Neuron (in vitro differentiated cells): Measurements from ENCODE around the gene STK4.

Experiments used
- H2AFZ ChIP-seq: one replicate; pipeline ENCODE4 v1.6.1; 2013; ENCODE audit warnings: low read depth, mild to moderate bottlenecking, inconsistent platforms, low read length, moderate library complexity
- H3K27me3 ChIP-seq: one replicate; pipeline ENCODE4 v1.6.1; 2013; ENCODE audit warnings: low read length; ENCODE audit not compliant: insufficient read depth
- H3K36me3 ChIP-seq: one replicate; pipeline ENCODE4 v1.6.1; 2013; ENCODE audit warnings: low read length; ENCODE audit not compliant: insufficient read depth
- H3K4me1 ChIP-seq: one replicate; pipeline ENCODE4 v1.6.1; 2013; ENCODE audit warnings: low read length; ENCODE audit not compliant: insufficient read depth
- H3K4me3 ChIP-seq: 2 replicates; pipeline ENCODE4 v1.5.1; 2013; ENCODE audit warnings: mild to moderate bottlenecking, low read length, moderate library complexity
- H3K9me3 ChIP-seq: one replicate; pipeline ENCODE4 v1.6.1; 2013; ENCODE audit warnings: low read length

The STK4 gene

GRCh38 chr20:45028424-45029136 lies 62.3 kb downstream of the STK4 start:
- peaks cover 13% of the 10 kb centered on the region for H3K36me3 ChIP-seq
- H2AFZ ChIP-seq: no peak overlapping the region
- no peaks in the 10 kb centered on the region for H3K9me3 ChIP-seq
- no peak overlapping the region for H3K4me3 ChIP-seq
- H3K27me3 ChIP-seq: no peaks in the 10 kb centered on the region
- no peaks in the 10 kb centered on the region for H3K4me1 ChIP-seq

GRCh38 chr20:45029884-45030283 lies 63.6 kb downstream of the STK4 start:
- Histone ChIP-seq H2AFZ (no peak overlapping the region), H3K36me3 (peaks cover 13% of the 10 kb centered on the region), H3K4me1 (no peaks in the 10 kb centered on the region), H3K27me3 (no peaks in the 10 kb centered on the region), H3K9me3 (no peaks in the 10 kb centered on the region), H3K4me3 (no peak overlapping the region)

GRCh38 chr20:45032276-45032675 lies 66.0 kb downstream of the STK4 start:
- Histone ChIP-seq H3K27me3 (no peaks in the 10 kb centered on the region), H3K4me3 (no peak overlapping the region), H2AFZ (no peak overlapping the region), H3K4me1 (no peaks in the 10 kb centered on the region), H3K36me3 (peaks cover 4% of the 10 kb centered on the region), H3K9me3 (no peaks in the 10 kb centered on the region)

DNA sequence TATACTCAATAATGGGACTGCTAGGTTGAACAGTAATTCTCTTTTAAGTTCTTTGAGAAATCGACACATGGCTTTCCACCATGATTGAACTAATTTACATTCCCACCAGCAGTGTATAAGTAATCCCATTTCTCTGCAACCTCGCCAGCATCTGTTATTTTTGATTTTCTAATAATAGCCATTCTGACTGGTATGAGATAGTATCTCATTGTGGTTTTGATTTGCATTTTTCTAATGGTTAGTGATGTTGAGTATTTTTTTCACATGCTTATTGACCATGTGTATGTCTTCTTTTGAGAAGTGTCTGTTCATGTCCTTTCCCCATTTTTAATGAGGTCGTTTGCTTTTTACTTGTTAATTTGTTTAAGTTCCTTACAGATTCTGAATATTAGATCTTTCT lies 66.5 kb downstream of the STK4 start:
- Histone ChIP-seq H3K36me3 (peaks cover 4% of the 10 kb centered on the region), H3K4me1 (no peaks in the 10 kb centered on the region), H3K9me3 (no peaks in the 10 kb centered on the region), H3K4me3 (no peak overlapping the region), H2AFZ (no peak overlapping the region), H3K27me3 (no peaks in the 10 kb centered on the region)

DNA sequence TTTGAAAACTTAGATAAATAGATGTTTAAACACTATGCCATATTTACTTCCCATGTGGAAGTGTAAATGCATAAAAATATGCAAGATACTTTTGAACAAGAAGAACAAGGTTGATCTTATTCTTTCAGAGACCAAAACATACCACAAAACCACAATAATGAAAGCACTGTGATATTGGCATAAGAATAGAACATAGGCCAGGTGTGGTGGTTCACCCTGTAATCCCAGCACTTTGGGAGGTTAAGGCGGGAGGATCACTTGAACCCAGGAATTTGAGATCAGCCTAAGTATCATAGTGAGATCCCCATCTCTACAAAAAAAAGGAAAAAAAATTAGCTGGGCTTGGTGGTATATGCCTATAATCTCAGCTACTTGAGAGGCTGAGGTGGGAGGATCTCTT lies 68.1 kb downstream of the STK4 start:
- Histone ChIP-seq H3K36me3 (peaks cover 1% of the 10 kb centered on the region), H3K27me3 (no peaks in the 10 kb centered on the region), H3K9me3 (no peaks in the 10 kb centered on the region), H3K4me3 (no peak overlapping the region), H3K4me1 (no peaks in the 10 kb centered on the region), H2AFZ (no peak overlapping the region)

DNA sequence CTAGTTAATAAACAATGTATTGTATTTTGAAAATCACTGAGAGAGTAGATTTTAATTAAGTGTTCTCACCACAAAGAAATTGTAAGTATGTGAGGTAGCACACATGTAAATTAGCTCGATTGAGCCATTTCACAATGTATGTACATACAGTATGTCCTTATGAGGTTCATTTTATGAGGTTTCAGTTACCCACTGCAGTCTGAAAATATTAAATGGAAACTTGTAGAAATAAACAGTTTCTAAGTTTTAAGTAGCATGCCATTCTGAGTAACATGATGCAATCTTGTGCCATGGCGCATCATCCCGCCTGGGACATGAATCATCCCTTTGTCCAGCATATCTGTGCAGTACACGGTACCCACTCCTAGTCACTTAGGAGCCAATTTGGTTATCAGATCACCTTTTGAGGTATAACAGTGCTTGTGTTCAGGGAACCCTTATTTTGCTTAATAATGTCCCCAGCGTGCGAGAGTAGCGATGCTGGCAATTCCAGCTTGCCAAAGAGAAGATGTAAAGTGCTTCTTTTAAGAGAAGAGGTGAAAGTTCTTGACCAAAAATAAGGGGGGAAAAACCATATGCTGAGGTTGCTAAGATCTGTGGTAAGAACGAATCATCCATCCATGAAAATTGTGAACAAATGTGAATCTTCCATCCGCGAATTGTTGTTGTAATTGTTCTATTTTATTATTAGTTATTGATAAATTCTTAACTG lies 69.9 kb downstream of the STK4 start:
- Histone ChIP-seq H3K4me3 (no peak overlapping the region), H2AFZ (no peak overlapping the region), H3K9me3 (no peaks in the 10 kb centered on the region), H3K4me1 (no peaks in the 10 kb centered on the region), H3K27me3 (no peaks in the 10 kb centered on the region), H3K36me3 (no peaks in the 10 kb centered on the region)

DNA sequence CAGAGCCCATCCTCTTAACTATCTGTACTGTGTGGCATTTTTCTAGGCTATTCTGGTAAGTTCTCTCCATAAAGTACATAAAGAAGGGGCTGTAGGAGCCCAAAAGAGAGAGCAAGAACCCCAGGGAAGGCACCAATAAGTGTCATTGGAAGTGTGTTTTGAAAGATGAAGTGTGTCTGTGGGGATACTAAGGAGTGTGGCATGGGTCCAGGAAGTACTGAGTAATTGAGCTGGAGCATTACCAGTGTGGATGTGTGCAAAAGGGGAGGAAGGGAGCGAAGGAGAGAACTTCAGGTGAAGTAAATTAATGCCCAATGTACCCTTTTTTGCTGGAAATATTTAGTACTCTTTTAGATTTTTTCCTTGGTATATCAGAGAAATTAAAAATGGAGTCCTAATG lies 70.7 kb downstream of the STK4 start:
- no peaks in the 10 kb centered on the region for H3K36me3 ChIP-seq
- H3K9me3 ChIP-seq: no peaks in the 10 kb centered on the region
- H3K4me3 ChIP-seq: no peak overlapping the region
- H3K4me1 ChIP-seq: peaks cover 4% of the 10 kb centered on the region
- H3K27me3 ChIP-seq: no peaks in the 10 kb centered on the region
- H2AFZ ChIP-seq: no peak overlapping the region

- no peaks in the 10 kb centered on the region for H3K27me3 ChIP-seq
- H3K36me3 ChIP-seq: no peaks in the 10 kb centered on the region
- H3K9me3 ChIP-seq: no peaks in the 10 kb centered on the region
- no peak overlapping the region for H2AFZ ChIP-seq
- H3K4me1 ChIP-seq: peaks cover 5% of the 10 kb centered on the region
- no peak overlapping the region for H3K4me3 ChIP-seq
Observed at GRCh38 chr20:45037635-45038034, 71.3 kb downstream of the STK4 start.

DNA sequence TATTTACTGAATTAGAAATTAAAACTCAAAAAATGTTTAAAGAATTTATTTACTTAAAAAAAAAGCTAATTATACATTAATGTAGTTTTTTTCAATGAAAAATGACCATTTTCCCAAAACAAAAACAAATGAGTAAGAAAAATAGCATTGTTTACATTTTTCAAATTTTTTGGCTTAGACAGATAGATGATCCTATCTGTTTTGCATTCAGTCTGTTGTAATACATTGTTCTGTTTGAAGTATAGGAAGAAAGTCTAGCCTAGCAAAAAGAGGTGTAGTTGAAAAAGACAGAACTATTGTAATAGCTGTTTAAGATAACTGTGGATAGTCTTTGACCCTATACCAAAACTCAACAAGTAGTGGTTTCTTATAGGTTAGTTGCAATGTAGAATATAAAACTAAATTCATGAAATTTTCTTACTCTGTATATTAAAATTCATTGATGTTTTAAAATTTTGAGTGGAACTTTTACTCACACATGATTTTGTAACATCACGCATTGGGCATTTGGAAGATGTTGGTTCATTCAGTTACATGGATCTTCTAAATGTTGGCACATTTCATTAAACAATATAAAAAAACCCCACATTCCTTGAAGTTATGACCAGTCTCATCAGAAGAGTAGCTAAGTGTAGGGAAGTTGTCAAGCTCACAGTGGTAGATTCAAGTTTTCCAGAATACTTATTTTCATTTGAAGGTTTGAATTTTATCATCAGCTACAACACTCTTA lies 72.6 kb downstream of the STK4 start:
- Histone ChIP-seq H3K4me1 (peaks cover 5% of the 10 kb centered on the region), H2AFZ (no peak overlapping the region), H3K27me3 (no peaks in the 10 kb centered on the region), H3K4me3 (no peak overlapping the region), H3K36me3 (no peaks in the 10 kb centered on the region), H3K9me3 (no peaks in the 10 kb centered on the region)

DNA sequence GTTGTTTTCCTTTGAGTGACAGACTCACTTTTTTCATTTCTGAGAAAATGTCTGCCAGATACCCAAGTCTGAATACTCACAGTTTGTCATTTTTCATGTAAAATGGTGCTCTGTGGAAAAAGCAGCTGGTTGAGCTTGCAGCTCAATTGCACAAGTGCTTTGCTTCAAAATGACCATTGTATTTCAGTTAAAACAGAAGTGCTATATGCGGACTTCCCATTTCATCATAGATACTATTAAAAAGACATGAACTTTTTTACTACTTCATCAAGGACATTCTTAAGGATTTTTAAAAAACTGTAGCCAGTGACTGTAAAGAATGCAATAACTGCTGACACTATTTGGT lies 73.1 kb downstream of the STK4 start:
- no peak overlapping the region for H2AFZ ChIP-seq
- no peaks in the 10 kb centered on the region for H3K27me3 ChIP-seq
- H3K4me3 ChIP-seq: no peak overlapping the region
- peaks cover 5% of the 10 kb centered on the region for H3K4me1 ChIP-seq
- no peaks in the 10 kb centered on the region for H3K9me3 ChIP-seq
- H3K36me3 ChIP-seq: no peaks in the 10 kb centered on the region

- Histone ChIP-seq H2AFZ (no peak overlapping the region), H3K9me3 (no peaks in the 10 kb centered on the region), H3K4me1 (peaks cover 5% of the 10 kb centered on the region), H3K27me3 (no peaks in the 10 kb centered on the region), H3K36me3 (no peaks in the 10 kb centered on the region), H3K4me3 (no peak overlapping the region)
Observed at GRCh38 chr20:45041464-45042337, 75.4 kb downstream of the STK4 start.

- peaks cover 5% of the 10 kb centered on the region for H3K4me1 ChIP-seq
- H3K36me3 ChIP-seq: no peaks in the 10 kb centered on the region
- no peaks in the 10 kb centered on the region for H3K9me3 ChIP-seq
- H3K27me3 ChIP-seq: no peaks in the 10 kb centered on the region
- no peak overlapping the region for H3K4me3 ChIP-seq
- H2AFZ ChIP-seq: no peak overlapping the region
Observed at GRCh38 chr20:45042978-45043377, 76.7 kb downstream of the STK4 start.
